A549 (cell line): ENCODE data around the gene PKIG. TPM values are rescaled to one million over a fixed set of nuclear protein-coding genes. Genes with fewer than 3 reads are reported as not detected.
A peak's percentile ranks its signal among the peaks of the same experiment; 100 is the strongest.

ENCODE experiments used
- ATAC-seq, 2 experiments: fragments of 200-7000 bp in 1 of 2; fragments of >200 bp in 1 of 2; cut with Nextera tagmentation in 1 of 2; cut with Tn5 transposase in 1 of 2; 3 replicates each; pipeline versions ENCODE4 v1.8.0 to v1.9.1; 2018 to 2020; ENCODE audit warnings: mild to moderate bottlenecking in 1 of 2, moderate library complexity in 1 of 2
- CTCF ChIA-PET: fragments of 300-600 bp; sonication (Branson Sonifier 250); formaldehyde crosslinking; extraction: SDS; loops from one replicate; lab custom pipeline; 2021; ENCODE audit warnings: antibody characterized with exemption, inconsistent platforms; lab: Yijun Ruan, JAX
- POLR2A ChIA-PET: fragments of 350-600 bp; formaldehyde crosslinking; extraction: SDS; loops from one replicate; lab custom pipeline; 2021; ENCODE audit warnings: antibody characterized with exemption, inconsistent platforms; lab: Yijun Ruan, JAX
- DNase-seq, 2 experiments: peaks; one replicate each; pipeline versions ENCODE4 v3.0.0 to v3.0.0-alpha.2; 2011 to 2016; ENCODE audit warnings: low read depth in 1 of 2, low spot score in 1 of 2
- FAIRE-seq: peaks from 2 replicates; lab custom pipeline; 2011; peaks lifted over from hg19 to GRCh38; lab: Jason Lieb, UNC
- H3K27ac ChIP-seq, 2 experiments: fragments of >200 bp; sonication (Bioruptor Twin); formaldehyde crosslinking; 3 replicates each; pipeline ENCODE4 v1.5.1; 2016 to 2017
- H3K4me1 ChIP-seq: fragments of >200 bp; sonication (Bioruptor Twin); formaldehyde crosslinking; 3 replicates; pipeline ENCODE4 v1.6.1; 2016
- H3K4me2 ChIP-seq: fragments of >200 bp; sonication (Bioruptor Twin); formaldehyde crosslinking; 3 replicates; pipeline ENCODE4 v1.6.1; 2016
- H3K4me3 ChIP-seq: fragments of >200 bp; sonication (Bioruptor Twin); formaldehyde crosslinking; 3 replicates; pipeline ENCODE4 v1.5.1; 2016
- H3K9me3 ChIP-seq: fragments of >200 bp; sonication (Bioruptor Twin); formaldehyde crosslinking; 3 replicates; pipeline ENCODE4 v1.6.1; 2016
- CBX8 ChIP-seq: fragments of 200-600 bp; sonication (generic); IDR thresholded peaks from 2 replicates; pipeline ENCODE4 v1.6.1; 2016
- CHD4 ChIP-seq: fragments of 200-600 bp; sonication (generic); IDR thresholded peaks from 2 replicates; pipeline ENCODE4 v1.6.1; 2016; ENCODE audit warnings: antibody characterized with exemption, mild to moderate bottlenecking, borderline replicate concordance
- ELK1 ChIP-seq: fragments of 150-350 bp; IDR thresholded peaks from 2 replicates; pipeline ENCODE4 v1.6.1; 2014; ENCODE audit warnings: low read depth, mild to moderate bottlenecking, low read length
- ESRRA ChIP-seq: fragments of 150-350 bp; IDR thresholded peaks from 2 replicates; pipeline ENCODE4 v1.6.1; 2014; ENCODE audit warnings: mild to moderate bottlenecking, low read length, borderline replicate concordance
- HDAC2 ChIP-seq: fragments of 200-600 bp; sonication (generic); IDR thresholded peaks from 2 replicates; pipeline ENCODE4 v1.6.1; 2016
- HEYL ChIP-seq: fragments of 250-450 bp; sonication (Bioruptor Pico); IDR thresholded peaks from 2 replicates; pipeline ENCODE4 v1.8.0; 2021; ENCODE audit warnings: mild to moderate bottlenecking, moderate library complexity
- HOXB13 ChIP-seq: fragments of 250-450 bp; sonication (Bioruptor Pico); IDR thresholded peaks from 2 replicates; pipeline ENCODE4 v1.5.0; 2020; ENCODE audit warnings: low read depth, mild to moderate bottlenecking, moderate library complexity
- JUN ChIP-seq, 2 experiments: fragments of >200 bp; sonication (Bioruptor Twin); formaldehyde crosslinking; IDR thresholded peaks; 2 replicates in 1 of 2; 3 replicates in 1 of 2; pipeline ENCODE4 v1.6.1; 2016 to 2017
- KDM1A ChIP-seq: fragments of 200-600 bp; sonication (generic); IDR thresholded peaks from 2 replicates; pipeline ENCODE4 v1.6.1; 2016; ENCODE audit warnings: low read depth, mild to moderate bottlenecking
- PBX3 ChIP-seq: IDR thresholded peaks from 2 replicates; pipeline ENCODE4 v1.6.1; 2012
- PHF8 ChIP-seq: fragments of 200-600 bp; sonication (generic); IDR thresholded peaks from 2 replicates; pipeline ENCODE4 v1.6.1; 2016; ENCODE audit warnings: low read depth, mild to moderate bottlenecking, antibody characterized with exemption, moderate library complexity, borderline replicate concordance
- POLR2A ChIP-seq: IDR thresholded peaks from 2 replicates; pipeline ENCODE4 v1.6.1; 2012; ENCODE audit warnings: mild to moderate bottlenecking, low read length
- RARB ChIP-seq: fragments of 250-450 bp; sonication (Bioruptor Pico); IDR thresholded peaks from 2 replicates; pipeline ENCODE4 v1.8.0; 2021; ENCODE audit warnings: mild to moderate bottlenecking, moderate library complexity
- RCOR1 ChIP-seq: fragments of 150-350 bp; IDR thresholded peaks from 2 replicates; pipeline ENCODE4 v1.6.1; 2014; ENCODE audit warnings: antibody characterized with exemption, low read length, low read depth
- RFX5 ChIP-seq: fragments of 450-650 bp; IDR thresholded peaks from 2 replicates; pipeline ENCODE4 v1.7.1; 2014; ENCODE audit warnings: antibody characterized with exemption, mild to moderate bottlenecking, moderate library complexity
- RNF2 ChIP-seq: fragments of 200-600 bp; sonication (generic); IDR thresholded peaks from 2 replicates; pipeline ENCODE4 v1.6.1; 2016; ENCODE audit warnings: low read depth, mild to moderate bottlenecking, antibody characterized with exemption, moderate library complexity, borderline replicate concordance
- TP53 ChIP-seq: fragments of 250-450 bp; sonication (Bioruptor Pico); IDR thresholded peaks from 2 replicates; pipeline ENCODE4 v1.5.0; 2021; ENCODE audit warnings: mild to moderate bottlenecking, moderate library complexity
- ZFP36 ChIP-seq: fragments of 450-650 bp; IDR thresholded peaks from 2 replicates; pipeline ENCODE4 v1.6.1; 2014; ENCODE audit warnings: borderline replicate concordance; ENCODE audit not compliant: partially characterized antibody
- WGBS: methylation state at CpG from one replicate; pipeline ENCODE4 v1.1.6; 2017; ENCODE audit errors: missing lambda C conversion rate; 5-methylcytosine and 5-hydroxymethylcytosine counted together
- polyA plus RNA-seq, 4 experiments: library from polyadenylated mRNA; depleted of rRNA in 3 of 4; stranded (reverse); fragments of >200 nt; fragmentation: RNase III in 1 of 4; extraction: RNeasy Plus Mini Kit Qiagen cat#74134 plus additional on column Dnase treatment in 1 of 4; gene quantifications; 2 replicates in 3 of 4; 3 replicates in 1 of 4; pipeline ENCODE4 v1.2.3, GENCODE V29; 2011 to 2017
- TF ChIP-seq, protein P1 (sequence below): fragments of 250-450 bp; sonication (Bioruptor Pico); IDR thresholded peaks from 2 replicates; pipeline ENCODE4 v1.5.0; 2020; ENCODE audit warnings: low read depth, mild to moderate bottlenecking, moderate library complexity
- TF ChIP-seq, protein P2 (sequence below): IDR thresholded peaks from 2 replicates; pipeline ENCODE4 v1.6.1; 2012; ENCODE audit warnings: low read depth, borderline replicate concordance
- TF ChIP-seq, protein P3 (sequence below): fragments of 450-650 bp; IDR thresholded peaks from 2 replicates; pipeline ENCODE4 v1.6.1; 2014; ENCODE audit warnings: antibody characterized with exemption
- TF ChIP-seq, protein P4 (sequence below): IDR thresholded peaks from 2 replicates; pipeline ENCODE4 v1.6.1; 2012

Gene PKIG
- polyA plus RNA-seq, 2 of the 4 experiments (the other 2 are of a cell fraction), result 24.0 to 31.1 TPM

DNA sequence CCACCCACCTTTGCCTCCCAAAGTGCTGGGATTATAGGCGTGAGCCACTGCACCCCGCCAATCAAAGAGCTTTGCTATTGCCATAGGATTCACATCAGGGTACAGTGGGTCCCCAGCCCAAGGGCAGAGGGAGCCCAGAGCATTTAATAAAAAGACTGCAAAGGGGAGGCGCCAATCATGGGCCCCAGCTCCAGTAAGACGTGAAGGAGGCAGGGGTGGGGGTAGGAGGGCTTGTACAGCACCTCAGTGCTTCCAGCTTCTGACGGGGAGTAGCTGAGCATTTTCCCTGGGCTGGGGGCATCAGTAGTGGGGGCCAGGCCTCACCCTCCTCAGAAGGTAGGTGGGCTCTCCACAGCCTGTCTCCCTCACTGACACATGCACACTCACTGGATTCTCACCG lies 67.6 kb downstream of the PKIG start:
- DNase-seq (no peak), FAIRE-seq (no peak)
- CTCF ChIA-PET, result interaction anchor here (0.6 to 13.0 kb wide), 7 partner anchors 10 to 1278 kb away, joined by 3 to 126 read pairs (median 4); no protein-coding TSS in a partner anchor
- H3K9me3 ChIP-seq, result no peaks in the 10 kb centered on the region
- peaks cover 28% of the 10 kb centered on the region for H3K4me1 ChIP-seq
- H3K4me3 ChIP-seq, result no peak overlapping the region
- WGBS, result 83% methylated on average over 6 of the region's 6 CpGs
- peak overlapping the region in 1 of 2 experiments; percentile 94; a peak in 2 of 6 replicates for H3K27ac ChIP-seq
- TF ChIP-seq, protein P1, sequence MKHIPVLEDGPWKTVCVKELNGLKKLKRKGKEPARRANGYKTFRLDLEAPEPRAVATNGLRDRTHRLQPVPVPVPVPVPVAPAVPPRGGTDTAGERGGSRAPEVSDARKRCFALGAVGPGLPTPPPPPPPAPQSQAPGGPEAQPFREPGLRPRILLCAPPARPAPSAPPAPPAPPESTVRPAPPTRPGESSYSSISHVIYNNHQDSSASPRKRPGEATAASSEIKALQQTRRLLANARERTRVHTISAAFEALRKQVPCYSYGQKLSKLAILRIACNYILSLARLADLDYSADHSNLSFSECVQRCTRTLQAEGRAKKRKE (CRISPR knock-in tag), result no peak
- no peak for TF ChIP-seq HOXB13
- no peak for TF ChIP-seq CBX8
- no peak for TF ChIP-seq POLR2A
- no peak for TF ChIP-seq PBX3
- TF ChIP-seq RCOR1, result no peak
- TF ChIP-seq JUN (IDR thresholded peaks at IDR 0.05), result no peak
- TF ChIP-seq RFX5, result no peak
- no peak for TF ChIP-seq HEYL
- TF ChIP-seq, all 56 proteins: peak for 0
- no peak for ATAC-seq
- POLR2A ChIA-PET, result interaction anchor here (1.0 kb wide), 1 partner anchor 8 kb away, joined by 3 read pairs; no protein-coding TSS in a partner anchor
- peak overlapping the region; percentile 73 for H3K4me2 ChIP-seq

DNA sequence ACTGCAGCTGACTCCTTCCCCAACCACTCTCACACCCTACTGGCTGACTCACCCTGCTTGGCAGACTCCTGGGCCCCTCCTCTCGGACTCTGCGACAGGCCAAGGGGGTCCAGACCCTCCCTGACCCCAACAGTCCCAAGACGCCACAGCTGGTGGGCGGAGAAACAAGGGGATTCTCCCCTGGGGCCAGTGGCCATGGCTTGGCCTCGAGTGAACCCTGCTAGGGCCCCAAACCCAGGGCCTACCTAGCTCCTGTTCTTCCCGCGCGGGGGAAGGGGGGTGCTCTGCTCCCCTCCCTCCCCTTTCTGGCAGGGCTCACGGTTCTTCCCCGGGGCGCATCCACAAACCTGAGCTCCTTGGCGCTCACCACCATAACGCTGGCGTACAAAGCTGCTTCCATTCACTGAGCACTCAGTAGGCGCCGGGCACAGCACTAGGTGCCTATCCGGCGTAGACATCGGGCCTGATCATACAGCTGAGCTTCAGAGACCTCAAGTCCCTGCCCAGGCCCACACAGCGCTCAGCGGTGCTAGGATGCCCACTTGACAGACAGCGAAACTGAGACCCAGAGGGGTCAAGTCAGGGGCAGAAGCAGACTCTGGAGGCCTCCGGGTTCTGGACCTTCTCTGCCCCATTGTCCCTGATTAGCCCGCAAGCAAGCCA lies 68.5 kb downstream of the PKIG start:
- WGBS, result 8% methylated on average over 18 of the region's 24 CpGs
- H3K4me1 ChIP-seq, result peaks cover 23% of the 10 kb centered on the region
- H3K4me3 ChIP-seq, result peak overlapping the region; percentile 70
- ATAC-seq (peak; percentile 42 to 45), DNase-seq (peak in 1 of 2 experiments; percentile 31), FAIRE-seq (no peak)
- H3K4me2 ChIP-seq, result peak overlapping the region; percentile 73
- H3K27ac ChIP-seq, result peak overlapping the region; percentile 90 to 94
- TF ChIP-seq ZFP36 (peak; percentile 30), KDM1A (peak; percentile 99), ESRRA (peak; percentile 92), HOXB13 (no peak), CHD4 (peak; percentile 94), RARB (CRISPR knock-in tag) (peak; percentile 69; the same call in 1 of the 2 replicates), RNF2 (no peak), HDAC2 (peak; percentile 95)
- TF ChIP-seq, protein P2, sequence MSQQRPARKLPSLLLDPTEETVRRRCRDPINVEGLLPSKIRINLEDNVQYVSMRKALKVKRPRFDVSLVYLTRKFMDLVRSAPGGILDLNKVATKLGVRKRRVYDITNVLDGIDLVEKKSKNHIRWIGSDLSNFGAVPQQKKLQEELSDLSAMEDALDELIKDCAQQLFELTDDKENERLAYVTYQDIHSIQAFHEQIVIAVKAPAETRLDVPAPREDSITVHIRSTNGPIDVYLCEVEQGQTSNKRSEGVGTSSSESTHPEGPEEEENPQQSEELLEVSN, result peak; percentile 44; the same call in 1 of the 2 replicates
- TF ChIP-seq, protein P3, sequence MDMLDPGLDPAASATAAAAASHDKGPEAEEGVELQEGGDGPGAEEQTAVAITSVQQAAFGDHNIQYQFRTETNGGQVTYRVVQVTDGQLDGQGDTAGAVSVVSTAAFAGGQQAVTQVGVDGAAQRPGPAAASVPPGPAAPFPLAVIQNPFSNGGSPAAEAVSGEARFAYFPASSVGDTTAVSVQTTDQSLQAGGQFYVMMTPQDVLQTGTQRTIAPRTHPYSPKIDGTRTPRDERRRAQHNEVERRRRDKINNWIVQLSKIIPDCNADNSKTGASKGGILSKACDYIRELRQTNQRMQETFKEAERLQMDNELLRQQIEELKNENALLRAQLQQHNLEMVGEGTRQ, result no peak
- ChIA-PET CTCF (interaction anchor here (1.2 to 13.0 kb wide), 2 partner anchors 32 to 41 kb away, joined by 3 to 126 read pairs; no protein-coding TSS in a partner anchor), POLR2A (interaction anchor here (1.0 kb wide), 1 partner anchor 8 kb away, joined by 3 read pairs; no protein-coding TSS in a partner anchor)
- no peaks in the 10 kb centered on the region for H3K9me3 ChIP-seq

GRCh38 chr20:44651434-44651683 lies 69.0 kb downstream of the PKIG start:
- Histone ChIP-seq H3K27ac (peak overlapping the region; percentile 90 to 94), H3K4me2 (peak overlapping the region; percentile 73), H3K4me3 (peak overlapping the region; percentile 70), H3K4me1 (peaks cover 19% of the 10 kb centered on the region), H3K9me3 (no peaks in the 10 kb centered on the region)
- ChIA-PET CTCF (interaction anchor here (1.2 to 13.0 kb wide), 2 partner anchors 32 to 41 kb away, joined by 3 to 126 read pairs; no protein-coding TSS in a partner anchor), POLR2A (interaction anchor here (1.2 kb wide), 1 partner anchor 8 kb away, joined by 8 read pairs; no protein-coding TSS in a partner anchor)
- no peak; a peak in 1 of 6 replicates for ATAC-seq
- no peak for DNase-seq
- no peak for TF ChIP-seq HOXB13
- TF ChIP-seq, protein P1 (CRISPR knock-in tag), result no peak
- no peak for TF ChIP-seq ELK1
- TF ChIP-seq CHD4, result 0 out of 2 replicates have a peak, but pooled peaks have one; percentile 11
- TF ChIP-seq TP53 (CRISPR knock-in tag), result no peak
- no peak for TF ChIP-seq HDAC2
- TF ChIP-seq POLR2A, result peak; percentile 80
- TF ChIP-seq PHF8, result 0 out of 2 replicates have a peak, but pooled peaks have one; percentile 40
- TF ChIP-seq, protein P4, sequence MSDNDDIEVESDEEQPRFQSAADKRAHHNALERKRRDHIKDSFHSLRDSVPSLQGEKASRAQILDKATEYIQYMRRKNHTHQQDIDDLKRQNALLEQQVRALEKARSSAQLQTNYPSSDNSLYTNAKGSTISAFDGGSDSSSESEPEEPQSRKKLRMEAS, result no peak
- FAIRE-seq, result no peak
- 1% methylated on average over 14 of the region's 33 CpGs for WGBS
